ENCODE results near the gene SEL1L. TPM values are rescaled to one million over a fixed set of nuclear protein-coding genes. Genes with fewer than 3 reads are reported as not detected.

Gene SEL1L
- total and polyA plus RNA-seq, 2 of the 13 experiments (the other 11 are each of a cell fraction or from before 2014, with no cell fraction given): 15.3 to 61.0 TPM

- no peak for TF ChIP-seq CTCF (CRISPR knock-in tag; IDR thresholded peaks at IDR 0.05)
- TF ChIP-seq ZNF333 (CRISPR knock-in tag; IDR thresholded peaks at IDR 0.05; ENCODE audit: borderline replicate concordance): no peak
Observed at GRCh38 chr14:81441626-81442134, 92.0 kb downstream of the SEL1L start (continued).

DNA sequence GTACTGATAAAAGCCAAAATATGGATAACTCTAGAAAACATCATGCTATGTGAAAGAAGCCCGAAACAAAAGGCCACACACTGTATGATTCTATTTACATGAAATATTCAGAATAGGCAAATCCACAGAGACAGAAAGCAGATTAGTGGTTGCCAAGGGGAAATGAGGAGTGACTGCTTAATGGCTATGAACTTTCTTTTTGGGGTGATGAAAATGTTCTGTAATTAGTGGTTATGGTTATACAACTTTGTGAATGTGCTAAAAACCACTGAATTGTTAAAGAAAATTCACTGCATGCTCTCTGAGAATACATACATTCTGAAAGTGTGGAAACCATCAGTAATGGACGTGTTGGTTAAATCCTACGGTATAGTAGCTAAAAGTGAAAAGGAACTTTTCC lies 93.6 kb downstream of the SEL1L start:
- Histone ChIP-seq H3K27me3 (ENCODE audit: control insufficient read depth in 1 of 2, insufficient read depth in 2 of 2, low read length in 2 of 2) (no peaks in the 10 kb centered on the region; a peak in 2 of 5 replicates), H3K27ac (ENCODE audit: extremely low read length, insufficient read depth, low read length) (no peak overlapping the region), H3K79me2 (ENCODE audit: insufficient read depth, low read length) (no peaks in the 10 kb centered on the region), H3K4me3 (replicated peaks in 1 of 3; ENCODE audit: insufficient read depth in 1 of 3, low read depth in 2 of 3, low read length in 3 of 3) (no peak overlapping the region), H3K4me2 (ENCODE audit: low read depth, low read length) (no peak overlapping the region), H3K4me1 (ENCODE audit: insufficient read depth, low read length) (peaks cover 13% of the 10 kb centered on the region), H3K9ac (ENCODE audit: insufficient read depth, low read depth, low read length) (no peak overlapping the region), H3K36me3 (replicated peaks in 1 of 2; ENCODE audit: control insufficient read depth in 1 of 2, insufficient read depth in 2 of 2, low read length in 2 of 2) (no peaks in the 10 kb centered on the region), H2AFZ (ENCODE audit: low read length) (no peak overlapping the region), H3K9me3 (ENCODE audit: low read length) (no peaks in the 10 kb centered on the region), H4K20me1 (ENCODE audit: insufficient read depth, low read length) (no peaks in the 10 kb centered on the region)
- in situ Hi-C loops (cut with HindIII; ENCODE audit: extremely low pct_ligation_motif_present, low pct_unique_long_range_greater_than_20kb): no loop called here
- intact Hi-C loops (cut with micrococcal nuclease; ENCODE audit: unreplicated experiment): no loop called here
- no peak for ATAC-seq
- WGBS (ENCODE audit: low lambda C conversion rate): 5% methylated on average over 3 of the region's 3 CpGs
- BruUV-seq (replicated peaks): no TSS peak
- CTCF ChIA-PET (ENCODE audit: low intra/inter-chr PET ratio, low total read pairs): no interaction called here
- POLR2A ChIA-PET: no interaction called here
- DNase-seq (ENCODE audit: low spot score): no peak
- FAIRE-seq: no peak
- TF ChIP-seq, protein P1, sequence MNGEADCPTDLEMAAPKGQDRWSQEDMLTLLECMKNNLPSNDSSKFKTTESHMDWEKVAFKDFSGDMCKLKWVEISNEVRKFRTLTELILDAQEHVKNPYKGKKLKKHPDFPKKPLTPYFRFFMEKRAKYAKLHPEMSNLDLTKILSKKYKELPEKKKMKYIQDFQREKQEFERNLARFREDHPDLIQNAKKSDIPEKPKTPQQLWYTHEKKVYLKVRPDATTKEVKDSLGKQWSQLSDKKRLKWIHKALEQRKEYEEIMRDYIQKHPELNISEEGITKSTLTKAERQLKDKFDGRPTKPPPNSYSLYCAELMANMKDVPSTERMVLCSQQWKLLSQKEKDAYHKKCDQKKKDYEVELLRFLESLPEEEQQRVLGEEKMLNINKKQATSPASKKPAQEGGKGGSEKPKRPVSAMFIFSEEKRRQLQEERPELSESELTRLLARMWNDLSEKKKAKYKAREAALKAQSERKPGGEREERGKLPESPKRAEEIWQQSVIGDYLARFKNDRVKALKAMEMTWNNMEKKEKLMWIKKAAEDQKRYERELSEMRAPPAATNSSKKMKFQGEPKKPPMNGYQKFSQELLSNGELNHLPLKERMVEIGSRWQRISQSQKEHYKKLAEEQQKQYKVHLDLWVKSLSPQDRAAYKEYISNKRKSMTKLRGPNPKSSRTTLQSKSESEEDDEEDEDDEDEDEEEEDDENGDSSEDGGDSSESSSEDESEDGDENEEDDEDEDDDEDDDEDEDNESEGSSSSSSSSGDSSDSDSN (CRISPR knock-in tag; IDR thresholded peaks at IDR 0.05): no peak
- no peak for TF ChIP-seq DZIP1 (CRISPR knock-in tag; IDR thresholded peaks at IDR 0.05)
- no peak for TF ChIP-seq SNAI1 (CRISPR knock-in tag; IDR thresholded peaks at IDR 0.05; ENCODE audit: borderline replicate concordance)
- no peak for TF ChIP-seq SKI (IDR thresholded peaks at IDR 0.05; ENCODE audit: partially characterized antibody)
- TF ChIP-seq ZNF101 (CRISPR knock-in tag; IDR thresholded peaks at IDR 0.05; ENCODE audit: borderline replicate concordance, low read depth): no peak
- TF ChIP-seq FIP1L1 (IDR thresholded peaks at IDR 0.05; ENCODE audit: borderline replicate concordance, insufficient read depth, low read depth, low read length): no peak
- no peak for TF ChIP-seq ZNF713 (CRISPR knock-in tag; IDR thresholded peaks at IDR 0.05)
- TF ChIP-seq GTF3A (CRISPR knock-in tag; conservative IDR thresholded peaks at IDR 0.05): no peak
- TF ChIP-seq TGIF2 (CRISPR knock-in tag; IDR thresholded peaks at IDR 0.05): no peak
- no peak for TF ChIP-seq MIXL1 (CRISPR knock-in tag; IDR thresholded peaks at IDR 0.05)
